H1 (cell line): ENCODE results near the gene MKKS. TPM values are rescaled to one million over a fixed set of nuclear protein-coding genes. Genes with fewer than 3 reads are reported as not detected.

Experiments
- CTCF ChIA-PET: fragments of 300-600 bp; sonication (Branson Sonifier 250); formaldehyde crosslinking; loops from one replicate; lab custom pipeline; 2021; ENCODE audit not compliant: partially characterized antibody; lab: Charles Lee
- POLR2A ChIA-PET: fragments of 300-600 bp; sonication (Branson Sonifier 250); formaldehyde crosslinking; loops from one replicate; lab custom pipeline; 2021; ENCODE audit warnings: inconsistent platforms; ENCODE audit not compliant: partially characterized antibody; lab: Charles Lee
- DNase-seq, 2 experiments: peaks; one replicate each; pipeline versions ENCODE4 v3.0.0 to v3.0.0-alpha.2; 2010 to 2022; ENCODE audit warnings: low spot score in 2 of 2, low read depth in 1 of 2, mixed read lengths in 1 of 2
- FAIRE-seq: peaks from 2 replicates; lab custom pipeline; 2011; peaks lifted over from hg19 to GRCh38; lab: Jason Lieb, UNC
- H2AFZ ChIP-seq: 2 replicates; pipeline ENCODE4 v1.8.1; 2012; ENCODE audit warnings: low read length, inconsistent platforms
- H2AK5ac ChIP-seq: 2 replicates; pipeline ENCODE4 v1.6.1; 2013; ENCODE audit warnings: low read depth, low read length
- H2BK120ac ChIP-seq: replicated peaks from 2 replicates; pipeline ENCODE3; 2013; ENCODE audit warnings: low read depth, low read length, inconsistent platforms
- H2BK12ac ChIP-seq: 2 replicates; pipeline ENCODE4 v1.6.1; 2013; ENCODE audit warnings: low read depth, low read length
- H2BK15ac ChIP-seq: 2 replicates; pipeline ENCODE4 v1.6.1; 2013; ENCODE audit warnings: low read length
- H2BK20ac ChIP-seq: 2 replicates; pipeline ENCODE4 v1.6.1; 2013; ENCODE audit warnings: low read length
- H2BK5ac ChIP-seq: 2 replicates; pipeline ENCODE4 v1.6.1; 2013; ENCODE audit warnings: low read depth, low read length
- H3K14ac ChIP-seq: 2 replicates; pipeline ENCODE4 v1.6.1; 2013; ENCODE audit warnings: inconsistent platforms; ENCODE audit not compliant: insufficient read length
- H3K18ac ChIP-seq: 2 replicates; pipeline ENCODE4 v1.6.1; 2013; ENCODE audit warnings: low read length; ENCODE audit errors: extremely low read depth
- H3K23ac ChIP-seq: 2 replicates; pipeline ENCODE4 v1.6.1; 2013; ENCODE audit warnings: inconsistent platforms; ENCODE audit not compliant: insufficient read length
- H3K23me2 ChIP-seq: 2 replicates; pipeline ENCODE4 v1.6.1; 2013; ENCODE audit warnings: low read depth, low read length
- H3K27ac ChIP-seq: 2 replicates; pipeline ENCODE4 v1.6.1; 2011; ENCODE audit warnings: low read depth, low read length, inconsistent platforms
- H3K27me3 ChIP-seq, 4 experiments: replicated peaks in 1 of 4; 1 replicate in 1 of 4; 2 replicates in 3 of 4; pipeline versions ENCODE4 v1.6.1 to v1.8.1; 2011 to 2013; ENCODE audit warnings: low read length in 3 of 4, mild to moderate bottlenecking in 3 of 4, inconsistent platforms in 2 of 4, mixed read lengths in 2 of 4, moderate library complexity in 1 of 4; ENCODE audit not compliant: control insufficient read depth in 3 of 4, insufficient read depth in 3 of 4; ENCODE audit errors: extremely low read depth in 1 of 4
- H3K36me3 ChIP-seq, 4 experiments: 2 replicates each; pipeline versions ENCODE4 v1.6.1 to v1.8.1; 2011 to 2013; ENCODE audit warnings: mild to moderate bottlenecking in 4 of 4, low read length in 3 of 4, moderate library complexity in 2 of 4, control low read depth in 1 of 4, inconsistent platforms in 1 of 4; ENCODE audit not compliant: insufficient read depth in 4 of 4, control insufficient read depth in 2 of 4
- H3K4ac ChIP-seq: replicated peaks from 2 replicates; pipeline ENCODE3; 2013; ENCODE audit warnings: low read length, low read depth, mixed read lengths, inconsistent platforms; ENCODE audit not compliant: insufficient read length
- H3K4me1 ChIP-seq, 4 experiments: replicated peaks in 1 of 4; 1 replicate in 1 of 4; 2 replicates in 3 of 4; pipeline versions ENCODE4 v1.6.1 to v1.8.1; 2011 to 2013; ENCODE audit warnings: low read length in 3 of 4, inconsistent platforms in 2 of 4, mixed read lengths in 1 of 4; ENCODE audit not compliant: insufficient read depth in 4 of 4, control insufficient read depth in 3 of 4
- H3K4me2 ChIP-seq, 2 experiments: 2 replicates each; pipeline versions ENCODE4 v1.6.1 to v1.8.1; 2011 to 2013; ENCODE audit warnings: low read depth in 2 of 2, low read length in 2 of 2, control low read depth in 1 of 2, inconsistent platforms in 1 of 2, mild to moderate bottlenecking in 1 of 2; ENCODE audit not compliant: insufficient read depth in 1 of 2
- H3K4me3 ChIP-seq, 4 experiments: fragments of 200-600, 300-600 bp in 1 of 4; sonication (generic), shearing (Covaris generic), sonication (Bioruptor Twin) in 1 of 4; 2 replicates each; pipeline versions ENCODE4 v1.5.1 to v1.8.1; 2011 to 2016; ENCODE audit warnings: low read length in 4 of 4, low read depth in 3 of 4, control low read depth in 2 of 4, inconsistent platforms in 2 of 4, mild to moderate bottlenecking in 2 of 4, mixed read lengths in 1 of 4, moderate library complexity in 1 of 4; ENCODE audit not compliant: insufficient read depth in 2 of 4; ENCODE audit errors: extremely low read depth in 1 of 4
- H3K56ac ChIP-seq: replicated peaks from 2 replicates; pipeline ENCODE3; 2013; ENCODE audit warnings: low read depth, mild to moderate bottlenecking, mixed read lengths, low read length, inconsistent platforms; ENCODE audit not compliant: insufficient read length
- H3K79me1 ChIP-seq: 2 replicates; pipeline ENCODE4 v1.6.1; 2013; ENCODE audit warnings: low read depth, low read length, control low read depth
- H3K79me2 ChIP-seq, 2 experiments: 2 replicates each; pipeline versions ENCODE4 v1.6.1 to v1.8.1; 2012 to 2013; ENCODE audit warnings: low read length in 2 of 2, mild to moderate bottlenecking in 2 of 2, inconsistent platforms in 1 of 2; ENCODE audit not compliant: insufficient read depth in 2 of 2, control insufficient read depth in 1 of 2
- H3K9ac ChIP-seq, 4 experiments: replicated peaks in 1 of 4; 1 replicate in 1 of 4; 2 replicates in 3 of 4; pipeline versions ENCODE4 v1.6.1 to v1.8.1; 2011 to 2013; ENCODE audit warnings: low read depth in 3 of 4, low read length in 3 of 4, control low read depth in 2 of 4, mild to moderate bottlenecking in 2 of 4, moderate library complexity in 2 of 4, inconsistent platforms in 1 of 4; ENCODE audit errors: extremely low read depth in 1 of 4
- H3K9me3 ChIP-seq, 2 experiments: 2 replicates each; pipeline versions ENCODE4 v1.6.1 to v1.8.1; 2012 to 2013; ENCODE audit warnings: mild to moderate bottlenecking in 2 of 2, moderate library complexity in 2 of 2, control low read depth in 1 of 2, inconsistent platforms in 1 of 2, low read depth in 1 of 2, low read length in 1 of 2, mixed read lengths in 1 of 2; ENCODE audit not compliant: insufficient read depth in 2 of 2
- H4K20me1 ChIP-seq, 2 experiments: replicated peaks in 1 of 2; 2 replicates each; pipeline versions ENCODE3 to v1.8.1; 2011 to 2013; ENCODE audit warnings: inconsistent platforms in 2 of 2, low read length in 2 of 2, mild to moderate bottlenecking in 1 of 2; ENCODE audit not compliant: insufficient read depth in 2 of 2, control insufficient read depth in 1 of 2
- H4K5ac ChIP-seq: 2 replicates; pipeline ENCODE4 v1.6.1; 2013; ENCODE audit warnings: low read length, low read depth, mixed read lengths, inconsistent platforms; ENCODE audit not compliant: insufficient read length
- H4K8ac ChIP-seq: 2 replicates; pipeline ENCODE4 v1.8.0; 2013; ENCODE audit warnings: mild to moderate bottlenecking, moderate library complexity, low read length, inconsistent platforms; ENCODE audit not compliant: insufficient read depth; ENCODE audit errors: extremely low read depth
- H4K91ac ChIP-seq: replicated peaks from 2 replicates; pipeline ENCODE3; 2013; ENCODE audit warnings: low read length, mixed read lengths, inconsistent platforms; ENCODE audit not compliant: insufficient read length
- JUN ChIP-seq: IDR thresholded peaks from 2 replicates; pipeline ENCODE4 v1.6.1; 2011; ENCODE audit warnings: low read depth, mild to moderate bottlenecking, improper control_type of control experiment, low read length
- MAFK ChIP-seq: IDR thresholded peaks from 2 replicates; pipeline ENCODE4 v1.6.1; 2012; ENCODE audit warnings: low read depth, mild to moderate bottlenecking, improper control_type of control experiment, low read length
- RNF2 ChIP-seq: fragments of 200-900, 300-1000 bp; sonication (generic); IDR thresholded peaks from 2 replicates; pipeline ENCODE4 v1.7.1; 2016; ENCODE audit warnings: borderline replicate concordance, low read depth, mild to moderate bottlenecking, antibody characterized with exemption, low read length; ENCODE audit not compliant: poor library complexity, severe bottlenecking; ENCODE audit errors: missing control alignments
- RXRA ChIP-seq: IDR thresholded peaks from 2 replicates; pipeline ENCODE4 v1.6.1; 2011; ENCODE audit warnings: low read depth, mild to moderate bottlenecking, low read length, moderate library complexity; ENCODE audit not compliant: insufficient read depth
- SRF ChIP-seq: IDR thresholded peaks from 2 replicates; pipeline ENCODE4 v1.6.1; 2011; ENCODE audit warnings: mild to moderate bottlenecking, low read depth, low read length, moderate library complexity
- TCF12 ChIP-seq: IDR thresholded peaks from 2 replicates; pipeline ENCODE4 v1.6.1; 2011; ENCODE audit warnings: low read depth, mild to moderate bottlenecking, low read length
- polyA plus RNA-seq, 7 experiments: library from polyadenylated mRNA; depleted of rRNA in 3 of 7; stranded (reverse) in 5 of 7; unstranded in 2 of 7; fragments of >200 nt in 5 of 7; fragments of 200-250 nt in 2 of 7; gene quantifications; 1 replicate in 5 of 7; 2 replicates in 1 of 7; 4 replicates in 1 of 7; pipeline versions ENCODE4 v1.2.1 to v1.2.3, GENCODE V29; 2011 to 2013; ENCODE audit warnings: missing spikeins in 2 of 7, mixed read lengths in 2 of 7
- total RNA-seq: library from RNA; stranded (reverse); fragmentation: NEBNext Ultra II Directional; extraction: Animal tissue kit (Norgen Biotek cat#: 25700); gene quantifications from 2 replicates; pipeline ENCODE4 v1.2.1, GENCODE V29; 2021
- TF ChIP-seq, protein P1 (sequence below), 3 experiments: IDR thresholded peaks; 1 replicate in 2 of 3; 2 replicates in 1 of 3; pipeline versions ENCODE4 v1.5.1 to v1.6.1; 2011; ENCODE audit warnings: low read length in 3 of 3, mild to moderate bottlenecking in 3 of 3, inconsistent platforms in 2 of 3, low read depth in 1 of 3, moderate library complexity in 1 of 3; ENCODE audit not compliant: insufficient read depth in 1 of 3; ENCODE audit errors: control extremely low read depth in 1 of 3

The MKKS gene
- total and polyA plus RNA-seq, 2 of the 8 experiments (the other 6 are each of a cell fraction or from before 2014, with no cell fraction given), result 15.9 to 24.8 TPM

DNA sequence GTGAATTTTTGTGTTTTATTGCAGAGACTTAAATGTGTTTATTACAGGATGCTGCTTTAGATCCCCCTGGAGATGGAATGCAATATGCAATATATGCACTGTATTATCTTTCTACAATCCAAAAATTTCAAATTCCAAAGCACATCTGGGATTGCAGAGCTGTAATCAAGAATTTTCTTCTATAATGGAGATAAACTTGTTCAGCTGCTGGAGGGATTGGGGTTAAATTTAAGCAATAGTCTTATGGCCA is 66.4 kb downstream of the MKKS start:
- no peak overlapping the region for H2AFZ ChIP-seq
- no peaks in the 10 kb centered on the region; a peak in 1 of 7 replicates for H3K4me1 ChIP-seq
- H3K4me2 ChIP-seq, result no peak overlapping the region
- ChIA-PET POLR2A (no interaction called here), CTCF (interaction anchor here (0.6 to 2.1 kb wide), 5 partner anchors 10 to 389 kb away, joined by 3 to 19 read pairs (median 4); no protein-coding TSS in a partner anchor)
- no peak for FAIRE-seq
- H2BK15ac ChIP-seq, result no peak overlapping the region
- no peak overlapping the region for H4K8ac ChIP-seq
- no peak overlapping the region for H2BK20ac ChIP-seq
- H3K4ac ChIP-seq, result no peak overlapping the region
- H3K9me3 ChIP-seq, result no peaks in the 10 kb centered on the region
- no peaks in the 10 kb centered on the region for H3K36me3 ChIP-seq
- DNase-seq, result no peak
- no peak overlapping the region for H2BK12ac ChIP-seq
- no peak overlapping the region for H3K14ac ChIP-seq
- H4K20me1 ChIP-seq, result no peaks in the 10 kb centered on the region
- no peak overlapping the region for H3K9ac ChIP-seq
- H2BK120ac ChIP-seq, result no peak overlapping the region
- no peak overlapping the region for H2AK5ac ChIP-seq
- H3K79me2 ChIP-seq, result no peaks in the 10 kb centered on the region
- H3K56ac ChIP-seq, result no peak overlapping the region
- H3K23me2 ChIP-seq, result no peaks in the 10 kb centered on the region
- no peak overlapping the region for H3K23ac ChIP-seq
- H3K4me3 ChIP-seq, result no peak overlapping the region
- no peak overlapping the region for H3K27ac ChIP-seq
- H4K91ac ChIP-seq, result no peak overlapping the region
- TF ChIP-seq SRF (no peak), RXRA (no peak), JUN (no peak), TCF12 (no peak), MAFK (no peak), RNF2 (no peak)
- TF ChIP-seq, protein P1, sequence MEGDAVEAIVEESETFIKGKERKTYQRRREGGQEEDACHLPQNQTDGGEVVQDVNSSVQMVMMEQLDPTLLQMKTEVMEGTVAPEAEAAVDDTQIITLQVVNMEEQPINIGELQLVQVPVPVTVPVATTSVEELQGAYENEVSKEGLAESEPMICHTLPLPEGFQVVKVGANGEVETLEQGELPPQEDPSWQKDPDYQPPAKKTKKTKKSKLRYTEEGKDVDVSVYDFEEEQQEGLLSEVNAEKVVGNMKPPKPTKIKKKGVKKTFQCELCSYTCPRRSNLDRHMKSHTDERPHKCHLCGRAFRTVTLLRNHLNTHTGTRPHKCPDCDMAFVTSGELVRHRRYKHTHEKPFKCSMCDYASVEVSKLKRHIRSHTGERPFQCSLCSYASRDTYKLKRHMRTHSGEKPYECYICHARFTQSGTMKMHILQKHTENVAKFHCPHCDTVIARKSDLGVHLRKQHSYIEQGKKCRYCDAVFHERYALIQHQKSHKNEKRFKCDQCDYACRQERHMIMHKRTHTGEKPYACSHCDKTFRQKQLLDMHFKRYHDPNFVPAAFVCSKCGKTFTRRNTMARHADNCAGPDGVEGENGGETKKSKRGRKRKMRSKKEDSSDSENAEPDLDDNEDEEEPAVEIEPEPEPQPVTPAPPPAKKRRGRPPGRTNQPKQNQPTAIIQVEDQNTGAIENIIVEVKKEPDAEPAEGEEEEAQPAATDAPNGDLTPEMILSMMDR (IDR thresholded peaks at IDR 0.05; ENCODE audit: control extremely low read depth in 1 of 3, insufficient read depth in 1 of 3, low read depth in 1 of 3, low read length in 3 of 3), result no peak
- no peak overlapping the region for H2BK5ac ChIP-seq
- H4K5ac ChIP-seq, result no peak overlapping the region
- no peaks in the 10 kb centered on the region for H3K27me3 ChIP-seq
- no peak overlapping the region for H3K18ac ChIP-seq
- no peaks in the 10 kb centered on the region for H3K79me1 ChIP-seq
